WERI-Rb-1 (cell line): ENCODE measurements around the gene BLACAT1.

Experiments used
- DNase-seq: peaks from one replicate; pipeline ENCODE4 v3.0.0-alpha.2; 2020
- H3K27ac ChIP-seq: fragments of 250-450 bp; sonication (Bioruptor Pico); 2 replicates; pipeline ENCODE4 v1.5.1; 2020; ENCODE audit warnings: mild to moderate bottlenecking, moderate library complexity
- H3K27me3 ChIP-seq: fragments of 250-450 bp; sonication (Bioruptor Pico); 2 replicates; pipeline ENCODE4 v1.5.1; 2021; ENCODE audit warnings: mild to moderate bottlenecking, low read depth, moderate library complexity; ENCODE audit not compliant: insufficient read depth, severe bottlenecking
- H3K36me3 ChIP-seq: fragments of 250-450 bp; sonication (Bioruptor Pico); 2 replicates; pipeline ENCODE4 v1.5.1; 2020; ENCODE audit warnings: mild to moderate bottlenecking, moderate library complexity
- H3K4me3 ChIP-seq: 2 replicates; pipeline ENCODE4 v1.5.1; 2011; ENCODE audit warnings: low read depth, mild to moderate bottlenecking, control low read depth, low read length
- H3K9me3 ChIP-seq: fragments of 250-450 bp; sonication (Bioruptor Pico); 2 replicates; pipeline ENCODE4 v1.5.1; 2021; ENCODE audit warnings: mild to moderate bottlenecking, moderate library complexity; ENCODE audit not compliant: severe bottlenecking
- TF ChIP-seq, protein P1 (sequence below): IDR thresholded peaks from 2 replicates; pipeline ENCODE4 v1.5.1; 2011; ENCODE audit warnings: low read depth, mild to moderate bottlenecking, control low read depth, inconsistent platforms, low read length

Gene BLACAT1

DNA sequence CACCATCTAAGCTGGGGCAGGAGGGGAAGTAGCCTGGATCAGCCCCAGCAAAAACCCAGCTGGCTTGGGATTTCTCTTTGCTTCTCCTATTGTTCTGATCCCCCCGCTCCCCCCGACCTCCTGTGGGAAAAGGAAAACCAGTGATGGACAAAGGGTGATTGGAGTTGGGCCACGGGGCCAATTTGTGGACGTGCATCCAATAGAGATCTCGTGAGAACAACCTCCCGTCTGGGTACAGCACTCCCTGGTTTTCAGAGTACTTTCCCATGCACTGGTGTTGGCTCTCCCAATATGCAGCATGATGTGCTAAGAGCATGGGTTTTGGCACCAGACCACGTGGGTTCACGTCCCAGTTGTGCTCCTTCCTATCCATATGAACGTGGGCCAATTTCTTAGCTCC lies 9.0 kb downstream of the BLACAT1 start:
- no peaks in the 10 kb centered on the region for H3K36me3 ChIP-seq
- peak overlapping the region; percentile 3; the same call in 1 of the 2 replicates for H3K27ac ChIP-seq
- TF ChIP-seq, protein P1, sequence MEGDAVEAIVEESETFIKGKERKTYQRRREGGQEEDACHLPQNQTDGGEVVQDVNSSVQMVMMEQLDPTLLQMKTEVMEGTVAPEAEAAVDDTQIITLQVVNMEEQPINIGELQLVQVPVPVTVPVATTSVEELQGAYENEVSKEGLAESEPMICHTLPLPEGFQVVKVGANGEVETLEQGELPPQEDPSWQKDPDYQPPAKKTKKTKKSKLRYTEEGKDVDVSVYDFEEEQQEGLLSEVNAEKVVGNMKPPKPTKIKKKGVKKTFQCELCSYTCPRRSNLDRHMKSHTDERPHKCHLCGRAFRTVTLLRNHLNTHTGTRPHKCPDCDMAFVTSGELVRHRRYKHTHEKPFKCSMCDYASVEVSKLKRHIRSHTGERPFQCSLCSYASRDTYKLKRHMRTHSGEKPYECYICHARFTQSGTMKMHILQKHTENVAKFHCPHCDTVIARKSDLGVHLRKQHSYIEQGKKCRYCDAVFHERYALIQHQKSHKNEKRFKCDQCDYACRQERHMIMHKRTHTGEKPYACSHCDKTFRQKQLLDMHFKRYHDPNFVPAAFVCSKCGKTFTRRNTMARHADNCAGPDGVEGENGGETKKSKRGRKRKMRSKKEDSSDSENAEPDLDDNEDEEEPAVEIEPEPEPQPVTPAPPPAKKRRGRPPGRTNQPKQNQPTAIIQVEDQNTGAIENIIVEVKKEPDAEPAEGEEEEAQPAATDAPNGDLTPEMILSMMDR = no peak
- DNase-seq = peak; percentile 71
- H3K27me3 ChIP-seq = peaks cover 2% of the 10 kb centered on the region
- H3K9me3 ChIP-seq = no peaks in the 10 kb centered on the region
- no peak overlapping the region for H3K4me3 ChIP-seq

DNA sequence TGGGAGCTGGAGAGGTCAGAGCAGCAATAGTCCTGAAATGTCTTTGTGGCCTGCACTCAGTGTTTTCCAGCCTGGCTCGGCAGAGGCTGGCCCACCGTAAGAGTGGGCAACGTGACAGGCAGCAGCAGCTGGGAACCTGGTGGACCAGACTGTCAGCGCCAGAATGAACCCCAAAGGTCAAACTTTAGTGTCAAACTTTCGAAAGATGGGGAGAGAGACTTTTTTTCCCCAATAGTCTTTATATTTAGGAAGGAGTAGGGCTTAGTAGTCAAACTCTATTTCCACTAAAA lies 10.3 kb downstream of the BLACAT1 start:
- no peak overlapping the region for H3K4me3 ChIP-seq
- no peak for DNase-seq
- H3K36me3 ChIP-seq = no peaks in the 10 kb centered on the region
- H3K27me3 ChIP-seq = no peaks in the 10 kb centered on the region
- peak overlapping the region; percentile 66 for H3K27ac ChIP-seq
- H3K9me3 ChIP-seq = no peaks in the 10 kb centered on the region
- TF ChIP-seq, protein P1 = no peak

DNA sequence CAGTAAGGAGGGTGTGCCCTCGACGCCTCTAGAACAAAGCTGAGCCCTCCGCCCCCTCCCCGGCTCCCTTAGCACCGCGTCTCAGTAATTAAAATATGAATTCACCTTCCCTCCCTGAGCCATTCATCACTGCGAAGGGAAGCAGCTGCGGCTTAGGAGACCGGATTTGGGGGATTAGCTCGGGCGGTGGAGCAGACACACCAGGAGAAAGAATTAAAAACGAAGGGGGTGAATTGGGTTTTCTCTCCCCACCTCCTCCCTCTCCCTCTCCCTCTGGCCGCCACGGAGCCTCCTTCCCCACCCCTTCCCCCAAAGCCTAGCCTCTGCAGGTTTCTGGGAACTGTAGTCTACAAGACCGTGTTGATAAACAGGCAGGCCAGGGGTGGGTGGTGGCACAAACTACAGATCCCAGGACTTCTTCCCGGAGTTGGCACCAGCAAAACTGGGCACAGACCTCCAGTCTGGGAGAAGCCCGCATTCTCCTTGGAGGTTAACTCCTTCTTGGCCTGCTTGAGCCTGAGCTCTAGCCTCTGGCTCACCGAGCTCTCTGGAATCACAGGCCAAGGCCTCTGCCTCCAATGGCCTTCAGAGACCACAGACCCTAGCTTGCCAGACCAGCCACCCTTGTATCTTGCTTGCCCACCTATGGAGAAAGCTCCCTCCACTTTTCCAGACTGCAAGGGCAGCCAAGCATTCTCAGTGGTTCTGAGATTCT lies 10.8 kb downstream of the BLACAT1 start:
- H3K36me3 ChIP-seq = no peaks in the 10 kb centered on the region
- TF ChIP-seq, protein P1 = no peak
- no peaks in the 10 kb centered on the region for H3K27me3 ChIP-seq
- peak overlapping the region; percentile 66 for H3K27ac ChIP-seq
- peak; percentile 100 for DNase-seq
- 0 out of 2 replicates have a peak overlapping the region, but pooled peaks have one; percentile 1 for H3K4me3 ChIP-seq
- H3K9me3 ChIP-seq = no peaks in the 10 kb centered on the region

DNA sequence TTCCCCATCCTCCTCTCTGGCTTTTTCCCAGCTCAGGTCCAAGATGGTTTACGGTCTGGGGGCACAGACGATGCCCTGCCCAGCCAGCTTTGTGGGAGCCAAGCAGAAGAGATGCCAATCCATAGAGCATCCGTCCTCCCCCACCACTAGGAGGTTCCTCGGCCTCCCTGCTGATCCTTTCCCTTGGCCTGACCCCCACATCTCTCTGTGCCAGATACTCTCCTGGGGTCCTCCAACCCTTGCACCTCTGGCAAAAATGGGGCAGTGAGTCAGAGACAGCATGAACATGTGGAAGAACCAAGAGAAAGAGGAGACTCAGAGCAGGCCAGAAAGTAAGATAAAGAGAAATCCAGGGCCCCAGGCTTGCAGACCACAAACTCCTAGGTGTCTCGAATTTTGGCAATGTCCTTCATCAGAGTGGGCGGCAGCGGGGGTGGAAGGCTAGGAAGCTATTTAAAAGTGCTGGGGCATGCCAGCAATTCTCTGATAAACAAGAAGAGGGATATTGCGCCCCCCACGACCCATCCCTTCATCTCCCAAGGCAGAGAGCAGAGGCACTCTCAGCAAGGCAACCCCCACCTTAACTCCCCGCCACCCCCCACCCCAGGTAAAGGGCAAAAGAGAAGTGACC lies 11.4 kb downstream of the BLACAT1 start:
- Histone ChIP-seq H3K36me3 (no peaks in the 10 kb centered on the region), H3K9me3 (no peaks in the 10 kb centered on the region), H3K4me3 (no peak overlapping the region), H3K27ac (peak overlapping the region; percentile 38), H3K27me3 (no peaks in the 10 kb centered on the region)
- DNase-seq = no peak
- TF ChIP-seq, protein P1 = peak; percentile 61; the same call in 1 of the 2 replicates

DNA sequence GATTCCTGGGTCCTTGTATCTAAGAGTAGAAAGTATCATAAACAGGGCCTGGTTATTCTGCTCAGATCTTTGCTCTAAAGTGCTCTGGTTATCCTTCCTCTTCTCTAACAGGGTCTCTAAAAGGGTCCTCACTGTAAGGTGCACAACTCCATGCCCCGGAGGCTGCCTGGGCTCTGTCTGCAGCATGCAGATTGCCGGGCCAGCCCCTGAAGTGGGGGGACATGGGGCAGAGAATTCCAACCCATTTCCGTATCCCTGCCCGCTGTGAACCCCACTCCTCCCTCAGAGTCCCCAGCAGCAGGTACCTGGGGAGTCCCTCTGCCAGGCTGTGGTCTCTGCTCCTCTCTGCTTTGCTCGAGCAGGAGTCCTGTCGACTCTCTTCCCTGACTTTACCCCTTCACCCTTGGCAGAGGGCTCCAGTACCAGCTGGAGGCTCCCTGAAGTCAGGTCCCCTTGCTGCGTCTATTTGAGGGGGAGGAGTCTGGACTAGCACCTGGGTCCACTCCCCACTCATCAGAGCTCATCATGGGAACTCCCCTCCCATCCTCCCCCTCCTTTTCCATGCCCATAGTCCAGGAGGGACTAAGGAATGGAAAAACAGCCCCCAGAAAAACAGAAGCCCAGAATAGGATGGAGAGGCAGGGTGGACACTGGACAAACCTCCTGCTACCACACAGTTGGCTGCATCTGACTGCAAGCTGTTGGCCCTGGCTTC lies 12.1 kb downstream of the BLACAT1 start:
- no peak for DNase-seq
- peak overlapping the region; percentile 38 for H3K27ac ChIP-seq
- H3K27me3 ChIP-seq = no peaks in the 10 kb centered on the region

More for the DNA sequence above, 12.1 kb downstream of the BLACAT1 start:
- TF ChIP-seq, protein P1 = no peak
- no peaks in the 10 kb centered on the region for H3K9me3 ChIP-seq
- H3K36me3 ChIP-seq = no peaks in the 10 kb centered on the region
- no peak overlapping the region for H3K4me3 ChIP-seq
